Measurements from ENCODE around the gene ZSWIM3.

ZSWIM3 gene

DNA sequence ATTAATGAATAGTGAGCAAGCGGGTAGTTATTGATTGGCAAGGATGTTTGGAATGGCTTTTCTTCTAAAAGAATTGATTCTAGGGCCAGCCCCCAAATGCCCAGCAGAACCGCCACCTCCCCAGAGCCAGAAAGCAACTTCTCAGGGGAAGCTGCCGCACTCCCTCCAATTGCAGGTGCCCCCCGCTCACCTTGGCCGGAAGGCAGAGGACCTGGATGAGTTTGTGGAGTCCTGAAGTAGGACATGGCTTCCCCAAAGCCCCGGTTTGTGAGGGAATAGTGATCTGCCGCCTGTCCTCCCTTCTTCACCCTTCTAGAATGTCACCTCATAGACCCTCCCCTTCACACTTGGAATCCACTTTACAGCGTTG lies 29.9 kb downstream of the ZSWIM3 start, which contains the start of gene SPATA25:
Gene SPATA25 (minus strand): TSS at position 277 of the 370 bp plus-strand sequence. CDS start 32 bp downstream, at position 245.
- Histone ChIP-seq H3K9ac (ENCODE audit: low read length) (no peak within 1 kb of the TSS), H3K9me2 (replicated peaks; ENCODE audit: insufficient read depth, low read length) (no peaks in the 10 kb centered on the region), H3K36me3 (replicated peaks; ENCODE audit: insufficient read depth, low read length) (no peaks in the 10 kb centered on the region), H3F3A (ENCODE audit: insufficient read depth, low read length) (peaks cover 12% of the 10 kb centered on the region; the same call in 1 of the 2 replicates), H3K79me2 (ENCODE audit: low read length) (peaks cover 17% of the 10 kb centered on the region), H3K4me2 (ENCODE audit: low read depth, low read length) (no peak within 1 kb of the TSS), H3K27me3 (replicated peaks; ENCODE audit: insufficient read depth, low read length) (no peaks in the 10 kb centered on the region), H3K4me3 (ENCODE audit: low read length) (no peak within 1 kb of the TSS), H4K20me1 (ENCODE audit: insufficient read depth, low read length) (no peaks in the 10 kb centered on the region), H3K4me1 (ENCODE audit: low read length) (peaks cover 5% of the 10 kb centered on the region; the same call in 1 of the 2 replicates), H3K27ac (ENCODE audit: low read length) (no peak within 1 kb of the TSS), H3K9me3 (replicated peaks; ENCODE audit: insufficient read depth, low read length) (no peaks in the 10 kb centered on the region), H2AFZ (ENCODE audit: low read length) (no peak within 1 kb of the TSS)
- TF ChIP-seq EZH2phosphoT487 (IDR thresholded peaks at IDR 0.05; ENCODE audit: low read length), result no peak
- no peak for TF ChIP-seq EZH2 (optimal IDR thresholded peaks at IDR 0.05; ENCODE audit: low read depth, low read length)
- DNase-seq, result no peak

DNA sequence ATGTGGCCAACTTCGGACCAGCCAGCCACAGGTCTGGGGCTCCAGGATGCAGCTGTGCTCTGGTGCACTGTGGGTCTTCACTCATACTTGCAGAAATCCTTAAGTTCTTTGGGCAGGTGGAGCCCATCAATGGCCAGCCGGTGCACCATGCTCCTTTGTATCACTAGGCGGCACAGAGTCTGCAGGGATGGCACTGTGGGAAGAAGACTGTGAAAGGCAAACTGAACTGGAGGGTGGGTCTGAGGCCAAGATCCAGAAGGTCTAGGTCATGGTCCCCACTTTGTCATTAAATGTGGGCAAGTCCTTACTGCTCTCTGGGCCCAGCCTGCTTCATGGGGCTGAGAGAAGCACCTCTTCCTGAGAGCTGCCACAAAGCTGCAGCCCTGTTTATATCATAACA lies 31.3 kb downstream of the ZSWIM3 start:
- TF ChIP-seq EZH2 (optimal IDR thresholded peaks at IDR 0.05; ENCODE audit: low read depth, low read length) (no peak), EZH2phosphoT487 (IDR thresholded peaks at IDR 0.05; ENCODE audit: low read length) (no peak)
- TF ChIP-seq, protein P1, sequence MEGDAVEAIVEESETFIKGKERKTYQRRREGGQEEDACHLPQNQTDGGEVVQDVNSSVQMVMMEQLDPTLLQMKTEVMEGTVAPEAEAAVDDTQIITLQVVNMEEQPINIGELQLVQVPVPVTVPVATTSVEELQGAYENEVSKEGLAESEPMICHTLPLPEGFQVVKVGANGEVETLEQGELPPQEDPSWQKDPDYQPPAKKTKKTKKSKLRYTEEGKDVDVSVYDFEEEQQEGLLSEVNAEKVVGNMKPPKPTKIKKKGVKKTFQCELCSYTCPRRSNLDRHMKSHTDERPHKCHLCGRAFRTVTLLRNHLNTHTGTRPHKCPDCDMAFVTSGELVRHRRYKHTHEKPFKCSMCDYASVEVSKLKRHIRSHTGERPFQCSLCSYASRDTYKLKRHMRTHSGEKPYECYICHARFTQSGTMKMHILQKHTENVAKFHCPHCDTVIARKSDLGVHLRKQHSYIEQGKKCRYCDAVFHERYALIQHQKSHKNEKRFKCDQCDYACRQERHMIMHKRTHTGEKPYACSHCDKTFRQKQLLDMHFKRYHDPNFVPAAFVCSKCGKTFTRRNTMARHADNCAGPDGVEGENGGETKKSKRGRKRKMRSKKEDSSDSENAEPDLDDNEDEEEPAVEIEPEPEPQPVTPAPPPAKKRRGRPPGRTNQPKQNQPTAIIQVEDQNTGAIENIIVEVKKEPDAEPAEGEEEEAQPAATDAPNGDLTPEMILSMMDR (IDR thresholded peaks at IDR 0.05; ENCODE audit: low read length), result no peak
- no peak overlapping the region for H3K4me3 ChIP-seq (ENCODE audit: low read length)
- DNase-seq, result no peak
- H3F3A ChIP-seq (ENCODE audit: insufficient read depth, low read length), result peaks cover 21% of the 10 kb centered on the region
- no peaks in the 10 kb centered on the region for H4K20me1 ChIP-seq (ENCODE audit: insufficient read depth, low read length)
- no peaks in the 10 kb centered on the region for H3K36me3 ChIP-seq (replicated peaks; ENCODE audit: insufficient read depth, low read length)
- peaks cover 14% of the 10 kb centered on the region for H3K4me1 ChIP-seq (ENCODE audit: low read length)
- H3K27ac ChIP-seq (ENCODE audit: low read length), result no peak overlapping the region
- no peak overlapping the region for H3K9ac ChIP-seq (ENCODE audit: low read length)
- H3K4me2 ChIP-seq (ENCODE audit: low read depth, low read length), result no peak overlapping the region
- peaks cover 12% of the 10 kb centered on the region for H3K79me2 ChIP-seq (ENCODE audit: low read length)
- H3K27me3 ChIP-seq (replicated peaks; ENCODE audit: insufficient read depth, low read length), result no peaks in the 10 kb centered on the region
- H3K9me3 ChIP-seq (replicated peaks; ENCODE audit: insufficient read depth, low read length), result no peaks in the 10 kb centered on the region
- no peaks in the 10 kb centered on the region for H3K9me2 ChIP-seq (replicated peaks; ENCODE audit: insufficient read depth, low read length)
- H2AFZ ChIP-seq (ENCODE audit: low read length), result no peak overlapping the region

DNA sequence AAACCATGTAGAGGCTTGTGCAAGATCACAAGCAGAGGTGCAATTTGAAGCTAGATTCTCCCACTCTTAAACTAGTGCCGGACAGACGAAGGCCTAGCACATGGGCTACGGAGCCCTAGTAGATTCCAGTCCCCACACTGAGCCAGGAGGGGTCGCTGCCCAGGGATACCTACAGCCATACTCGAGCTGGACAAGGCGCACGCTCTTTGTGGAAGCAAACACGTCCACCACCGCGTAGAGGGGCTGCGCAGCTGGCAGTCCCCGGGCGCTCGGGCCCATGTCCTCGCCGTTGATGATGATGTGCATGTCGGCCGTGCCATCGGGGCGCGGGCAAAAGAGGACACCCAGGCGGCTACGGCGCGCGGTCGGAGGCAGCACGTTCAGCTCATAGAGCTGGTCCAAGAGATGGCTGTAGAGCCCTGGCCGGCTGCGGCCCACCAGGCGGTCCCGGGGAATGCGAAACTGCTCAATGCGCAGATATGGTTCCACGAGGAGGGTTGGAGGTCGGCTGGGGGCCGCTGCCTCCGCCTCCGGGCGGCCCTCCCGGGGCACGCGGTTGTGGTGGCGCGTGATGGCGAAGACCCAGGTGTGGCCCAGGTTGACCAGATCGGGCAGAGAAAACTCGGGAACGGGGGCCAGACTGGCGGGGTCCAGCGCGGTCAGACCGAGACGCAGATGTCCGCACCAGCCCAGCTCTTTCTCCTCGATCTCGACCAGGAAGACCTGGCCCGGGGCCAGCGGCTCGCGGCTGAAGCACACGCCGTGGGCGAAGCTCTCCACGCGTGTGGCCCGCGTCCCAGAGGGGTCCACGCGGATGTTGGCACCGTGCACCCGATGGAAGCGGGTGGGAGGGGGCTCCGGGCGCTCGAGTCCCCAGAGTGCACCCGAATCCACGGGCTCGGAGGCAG lies 32.9 kb downstream of the ZSWIM3 start:
- Histone ChIP-seq H3K79me2 (ENCODE audit: low read length) (peaks cover 18% of the 10 kb centered on the region), H2AFZ (ENCODE audit: low read length) (peak overlapping the region; percentile 98), H3K36me3 (replicated peaks; ENCODE audit: insufficient read depth, low read length) (no peaks in the 10 kb centered on the region)

More for the DNA sequence above, 32.9 kb downstream of the ZSWIM3 start:
- peak overlapping the region; percentile 72 for H3K9ac ChIP-seq (ENCODE audit: low read length)
- H3K9me2 ChIP-seq (replicated peaks; ENCODE audit: insufficient read depth, low read length), result no peaks in the 10 kb centered on the region
- H3K27ac ChIP-seq (ENCODE audit: low read length), result no peak overlapping the region
- H3K4me1 ChIP-seq (ENCODE audit: low read length), result peaks cover 14% of the 10 kb centered on the region
- no peaks in the 10 kb centered on the region for H4K20me1 ChIP-seq (ENCODE audit: insufficient read depth, low read length)
- H3K4me3 ChIP-seq (ENCODE audit: low read length), result peak overlapping the region; percentile 80
- no peak for DNase-seq
- no peaks in the 10 kb centered on the region for H3K9me3 ChIP-seq (replicated peaks; ENCODE audit: insufficient read depth, low read length)
- no peaks in the 10 kb centered on the region for H3K27me3 ChIP-seq (replicated peaks; ENCODE audit: insufficient read depth, low read length)
- H3K4me2 ChIP-seq (ENCODE audit: low read depth, low read length), result peak overlapping the region; percentile 98
- H3F3A ChIP-seq (ENCODE audit: insufficient read depth, low read length), result peaks cover 21% of the 10 kb centered on the region
- TF ChIP-seq EZH2phosphoT487 (IDR thresholded peaks at IDR 0.05; ENCODE audit: low read length) (no peak), EZH2 (optimal IDR thresholded peaks at IDR 0.05; ENCODE audit: low read depth, low read length) (no peak)
- TF ChIP-seq, protein P1 (IDR thresholded peaks at IDR 0.05; ENCODE audit: low read length), result 0 out of 2 replicates have a peak, but pooled peaks have one; percentile 5
